ENCODE measurements around the gene FGFR1OP2.
"Not testable (repeated sequence)": the region's sequence is repeated elsewhere in the genome, so short reads cannot be mapped to it uniquely, and the experiment has no call there.

FGFR1OP2 gene

DNA sequence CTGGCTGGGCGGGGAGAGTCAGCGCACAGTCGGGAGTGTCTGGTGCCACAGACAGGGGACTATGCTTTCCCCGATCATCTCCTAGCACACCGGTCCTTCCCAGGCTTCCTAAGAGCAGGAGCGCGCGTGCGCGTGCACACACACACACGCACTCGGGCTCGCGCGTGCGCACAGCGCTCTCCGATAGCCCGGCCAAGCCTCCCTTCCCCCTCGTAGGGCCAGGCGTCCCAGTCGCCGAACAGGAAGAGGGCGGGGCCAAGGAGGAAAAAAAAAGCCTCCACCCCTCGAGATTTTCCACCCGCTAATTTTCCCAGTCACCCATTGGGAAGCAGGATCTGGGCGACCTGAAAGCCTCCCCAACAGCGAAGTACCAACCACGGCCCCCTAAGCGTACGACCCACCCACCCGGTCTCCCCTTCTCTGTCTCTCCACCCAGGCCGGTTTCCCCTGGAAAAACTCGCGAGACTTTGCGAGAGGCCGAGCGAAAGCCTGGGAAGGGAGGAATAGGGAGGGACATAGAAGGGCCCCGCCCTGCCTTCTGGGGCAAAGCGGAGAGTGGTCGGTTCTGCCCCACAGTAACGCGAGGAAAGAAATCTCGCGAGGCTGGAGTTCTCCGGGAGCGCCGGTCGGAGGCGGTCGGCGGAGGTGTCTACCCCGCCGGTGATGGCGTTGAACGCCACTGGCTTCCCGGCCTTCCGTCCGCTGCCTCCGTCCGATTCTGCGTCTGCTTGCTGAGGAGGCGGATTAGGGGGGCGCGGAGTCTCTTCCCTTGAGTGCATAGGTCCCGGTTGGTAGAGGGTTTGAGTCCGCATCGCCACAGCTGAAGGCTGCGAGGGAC, at the start of gene FGFR1OP2, which contains the start of gene INTS13:
Gene FGFR1OP2 (plus strand): TSS at position 608 of the 838 bp plus-strand sequence. CDS start 15,689 bp downstream, outside the sequence.
Gene INTS13 (minus strand): TSS at position 119 of the 838 bp plus-strand sequence. CDS start 1,178 bp downstream, outside the sequence.
- DNase-seq (ENCODE audit: low read depth): peak; percentile 88

GRCh38 chr12:26890784-26891183, 47.5 kb upstream of the FGFR1OP2 start:
- no peak for DNase-seq (ENCODE audit: low read depth)

DNA sequence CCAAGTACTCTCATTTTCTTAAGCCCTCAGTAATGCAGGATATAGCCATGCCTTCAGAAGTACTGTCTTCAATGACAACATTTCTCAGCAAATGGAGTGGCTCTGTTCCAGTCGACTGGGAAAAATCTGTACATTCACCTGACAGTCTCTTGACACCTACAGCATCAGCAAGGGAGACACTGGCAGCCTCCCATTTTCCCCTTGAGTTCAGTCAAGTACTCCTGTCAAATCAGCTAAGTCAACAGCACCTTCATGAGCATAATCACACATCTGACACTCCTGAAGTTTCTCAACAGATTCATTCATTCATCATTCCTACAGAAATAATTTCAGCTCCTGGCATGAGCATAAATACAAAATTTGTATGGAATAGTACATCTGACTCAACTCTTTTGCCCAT, 46.6 kb upstream of the FGFR1OP2 start:
- no peak for DNase-seq (ENCODE audit: low read depth)

GRCh38 chr12:26895672-26896071, 42.6 kb upstream of the FGFR1OP2 start:
- DNase-seq (ENCODE audit: low read depth): no peak

DNA sequence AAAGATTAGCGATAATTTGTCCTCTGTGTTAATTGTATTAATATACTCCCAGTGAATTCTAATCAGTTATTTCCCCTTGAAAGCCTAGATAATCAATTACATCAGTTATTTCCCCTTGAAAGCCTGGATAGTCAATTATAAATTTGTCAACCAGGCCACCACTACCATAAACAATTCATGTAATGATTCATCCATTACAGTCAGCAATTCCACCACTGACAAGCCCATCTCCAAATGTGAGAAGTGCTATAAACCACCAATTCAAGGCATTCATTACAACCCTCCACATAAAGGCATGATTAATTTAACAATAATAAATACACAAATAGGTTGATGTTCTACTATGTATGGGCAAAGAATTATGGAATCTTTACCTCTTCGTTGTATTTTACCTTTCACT, 41.4 kb upstream of the FGFR1OP2 start:
- no peak for DNase-seq (ENCODE audit: low read depth)

GRCh38 chr12:26903396-26903795, 34.9 kb upstream of the FGFR1OP2 start:
- DNase-seq (ENCODE audit: low read depth): not testable (repeated sequence)

GRCh38 chr12:26906024-26906423, 32.2 kb upstream of the FGFR1OP2 start:
- DNase-seq (ENCODE audit: low read depth): no peak

DNA sequence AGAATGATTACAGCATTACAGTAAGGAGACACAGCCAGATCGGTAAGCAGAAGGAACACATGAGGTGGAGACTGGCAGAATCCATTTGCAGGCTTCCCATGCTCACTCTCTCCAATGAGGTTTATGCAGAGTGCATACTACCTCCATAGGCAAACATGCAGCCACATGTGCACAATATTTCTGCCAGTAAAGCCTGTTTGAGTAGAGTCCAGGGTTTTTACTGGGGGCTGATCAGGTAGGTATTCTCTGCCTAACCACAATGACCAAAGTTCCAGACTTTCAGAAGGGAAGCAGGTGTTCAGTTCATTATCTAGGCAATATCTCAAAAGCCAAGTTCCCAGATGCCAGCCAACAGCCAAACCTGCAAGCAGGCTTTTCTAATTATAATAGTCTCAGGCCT, 31.6 kb upstream of the FGFR1OP2 start:
- DNase-seq (ENCODE audit: low read depth): no peak

DNA sequence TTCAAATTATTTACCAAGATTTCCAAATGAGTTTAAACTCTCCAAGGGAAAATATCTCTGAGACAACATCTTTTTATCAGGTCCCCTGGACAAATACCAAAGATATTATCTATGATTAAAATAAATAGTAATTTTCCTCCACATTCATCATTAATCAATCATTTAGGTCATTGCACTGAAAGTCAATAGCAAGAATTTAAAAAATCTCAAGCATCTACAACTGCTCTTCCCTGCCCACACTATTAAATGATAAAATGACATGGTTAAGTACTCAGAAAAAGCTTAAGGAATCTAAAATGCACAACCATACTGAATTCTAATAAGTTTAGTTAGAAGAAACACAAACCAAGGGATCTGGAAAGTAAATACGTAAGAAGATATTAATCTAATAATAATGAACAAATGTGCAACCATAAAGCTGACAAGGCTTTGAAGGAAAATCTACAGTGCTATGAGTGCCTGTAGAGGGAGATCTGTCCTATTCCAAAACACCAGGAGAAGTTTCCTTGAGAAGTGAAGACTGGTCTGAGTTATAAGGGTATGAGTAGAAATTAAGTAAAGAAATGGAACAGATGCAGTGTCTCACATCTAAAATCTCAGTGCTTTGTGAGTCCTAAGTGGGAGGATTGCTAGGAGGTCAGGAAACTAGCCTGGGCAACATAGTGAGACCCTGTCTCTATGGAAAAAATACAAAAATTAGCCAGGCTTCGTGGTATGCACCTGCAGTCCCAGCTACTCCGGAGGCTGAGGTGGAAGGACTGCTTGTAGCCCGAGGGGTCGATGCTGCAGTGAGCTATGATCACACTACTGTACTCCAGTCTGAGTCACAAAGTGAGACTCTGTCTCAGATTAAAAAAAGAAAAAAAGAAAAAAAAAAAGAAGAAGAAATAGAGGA, 19.7 kb upstream of the FGFR1OP2 start:
- no peak for DNase-seq (ENCODE audit: low read depth)

DNA sequence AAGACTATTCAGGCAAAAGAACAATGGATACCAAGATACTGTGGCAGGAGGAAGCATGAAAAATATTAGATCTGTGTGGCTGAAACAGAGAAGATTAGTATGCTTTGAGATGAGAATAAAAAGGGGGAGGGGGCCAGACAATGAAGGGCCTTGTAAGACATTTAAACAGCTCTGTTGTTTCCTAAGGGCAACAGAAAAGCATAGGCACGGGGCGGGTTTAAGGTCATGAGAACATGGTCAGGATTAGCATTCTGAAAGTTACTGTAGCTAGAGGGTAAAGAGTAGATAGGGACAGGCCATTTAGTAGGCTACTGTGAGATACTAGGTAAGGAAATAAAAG, 19.1 kb upstream of the FGFR1OP2 start:
- DNase-seq (ENCODE audit: low read depth): no peak

DNA sequence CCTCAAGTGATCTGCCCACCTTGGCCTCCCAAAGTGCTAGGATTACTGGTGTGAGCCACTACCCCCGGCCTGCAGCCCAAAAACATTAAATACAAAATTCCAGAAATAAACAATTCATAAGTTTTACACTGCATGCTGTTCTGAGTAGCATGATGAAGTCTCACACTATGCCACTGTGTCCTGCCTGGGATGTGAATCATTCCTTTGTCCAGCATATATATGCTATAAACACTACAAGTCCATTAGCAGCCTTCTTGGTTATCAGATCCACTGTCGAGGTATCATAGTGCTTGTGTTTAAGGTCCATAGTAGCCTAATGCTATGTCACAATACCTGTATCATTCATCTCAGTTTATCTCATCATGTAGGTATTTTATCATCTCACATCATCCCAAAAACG, 16.4 kb upstream of the FGFR1OP2 start:
- no peak for DNase-seq (ENCODE audit: low read depth)

GRCh38 chr12:26928661-26929060, 9.6 kb upstream of the FGFR1OP2 start:
- DNase-seq (ENCODE audit: low read depth): no peak

- no peak for DNase-seq (ENCODE audit: low read depth)
Measured at GRCh38 chr12:26929590-26929989, 8.7 kb upstream of the FGFR1OP2 start.

DNA sequence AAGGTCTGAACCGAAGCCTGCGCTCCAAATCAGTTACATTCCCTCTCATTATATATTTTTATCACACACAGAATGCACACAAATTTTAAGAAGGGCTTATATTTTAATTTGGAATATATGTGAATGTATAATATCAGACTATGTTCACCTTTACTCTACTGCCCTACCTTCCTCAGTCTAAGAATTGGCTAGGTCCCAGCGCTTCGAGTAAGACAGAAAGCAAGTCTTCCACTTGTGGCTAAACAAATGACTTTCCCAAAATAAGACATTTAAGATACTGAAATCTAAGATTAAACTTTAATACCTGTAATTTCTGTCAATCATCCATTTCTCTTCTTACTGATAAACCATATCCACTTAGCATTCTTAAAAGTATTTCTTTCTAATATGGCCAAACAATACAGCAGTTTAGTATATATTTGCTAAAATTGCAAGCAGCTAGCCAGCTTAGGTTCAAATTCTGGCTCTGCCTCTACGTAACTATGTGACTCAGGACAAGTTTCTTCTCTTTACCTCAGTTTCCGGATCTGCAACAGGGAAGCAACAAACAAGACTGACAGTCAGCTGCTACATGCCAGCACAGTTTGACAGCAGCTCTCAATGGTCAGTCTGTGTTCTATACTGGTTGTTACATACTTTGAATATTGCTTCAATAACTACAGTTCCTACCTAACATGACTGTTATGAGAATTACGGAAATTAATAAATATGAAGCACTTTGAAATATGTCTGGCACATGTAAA, 2.5 kb upstream of the FGFR1OP2 start:
- DNase-seq (ENCODE audit: low read depth): no peak

- no peak for DNase-seq (ENCODE audit: low read depth)
Measured at GRCh38 chr12:26936559-26937442, 1.5 kb upstream of the FGFR1OP2 start.

GRCh38 chr12:26937443-26937862, 817 bp upstream of the FGFR1OP2 start:
- DNase-seq (ENCODE audit: low read depth): no peak

DNA sequence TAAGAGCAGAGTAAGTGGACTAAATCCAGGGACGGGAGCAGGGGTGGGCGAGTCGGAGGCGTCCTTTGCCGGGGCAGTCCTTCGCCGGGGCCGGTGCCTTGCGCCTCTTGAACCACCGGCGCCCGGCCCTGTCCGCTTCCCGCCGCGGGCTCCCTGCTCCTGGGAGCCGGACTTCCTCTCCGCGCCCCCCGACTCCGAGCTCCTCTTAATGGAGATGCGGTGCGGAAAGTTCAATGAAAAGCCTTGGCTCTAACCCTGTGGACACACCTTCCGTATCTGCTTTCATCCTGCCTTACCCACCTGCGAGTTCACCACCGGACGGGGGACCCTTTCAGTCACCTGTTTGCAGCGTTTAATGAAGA, 412 bp downstream of the FGFR1OP2 start:
- DNase-seq (ENCODE audit: low read depth): no peak

- DNase-seq (ENCODE audit: low read depth): no peak
Measured at GRCh38 chr12:26939192-26939832, 1.0 kb downstream of the FGFR1OP2 start.

GRCh38 chr12:26939953-26940352, 1.7 kb downstream of the FGFR1OP2 start:
- DNase-seq (ENCODE audit: low read depth): no peak

GRCh38 chr12:26940516-26941214, 2.4 kb downstream of the FGFR1OP2 start:
- DNase-seq (ENCODE audit: low read depth): no peak

Data from activated T-helper 1 cell treated with Interleukin-2 at 50 U/mL for 16 hours (primary cell).